HepG2 (cell line): ENCODE measurements around the gene MPZL3. TPM values are rescaled to one million over a fixed set of nuclear protein-coding genes. Genes with fewer than 3 reads are reported as not detected.

Source experiments
- ATAC-seq: fragments of 200-7000 bp; cut with Tn5 transposase; 3 replicates; pipeline ENCODE4 v1.9.1; 2020; ENCODE audit warnings: mild to moderate bottlenecking, moderate library complexity
- BruUV-seq: library from RNA; stranded (reverse); fragments of 400-500 nt; replicated peaks from 2 replicates; lab custom pipeline; 2021; lab: Mats Ljungman, UMichigan
- CTCF ChIA-PET: fragments of 300-600 bp; formaldehyde crosslinking; extraction: SDS; loops from one replicate; lab custom pipeline; 2021; ENCODE audit warnings: low total read pairs, inconsistent platforms, low intra/inter-chr PET ratio; lab: Yijun Ruan, JAX
- POLR2A ChIA-PET: fragments of 350-600 bp; sonication (Branson Sonifier 250); formaldehyde crosslinking; loops from one replicate; lab custom pipeline; 2020; ENCODE audit warnings: antibody characterized with exemption, inconsistent platforms; lab: Yijun Ruan, JAX
- DNase-seq: peaks from one replicate; pipeline ENCODE4 v3.0.0-alpha.2; 2015; ENCODE audit warnings: low spot score
- FAIRE-seq: peaks from 3 replicates; lab custom pipeline; 2011; peaks lifted over from hg19 to GRCh38; lab: Jason Lieb, UNC
- H2AFZ ChIP-seq: one replicate; pipeline ENCODE4 v1.6.1; 2011; ENCODE audit warnings: low read length, inconsistent platforms
- H3K27ac ChIP-seq: fragments of 300-600 bp; 3 replicates; pipeline ENCODE4 v1.8.0; 2011; ENCODE audit warnings: mixed run types, mild to moderate bottlenecking, mixed read lengths, low read length, inconsistent platforms; ENCODE audit not compliant: insufficient read depth; ENCODE audit errors: extremely low read length
- H3K27me3 ChIP-seq, 2 experiments: fragments of 200-600 bp in 1 of 2; 2 replicates in 1 of 2; 3 replicates in 1 of 2; pipeline versions ENCODE4 v1.6.0 to v1.8.0; 2011; ENCODE audit warnings: low read length in 2 of 2, mild to moderate bottlenecking in 2 of 2, moderate library complexity in 2 of 2, inconsistent platforms in 1 of 2; ENCODE audit not compliant: insufficient read depth in 2 of 2, control insufficient read depth in 1 of 2
- H3K36me3 ChIP-seq, 2 experiments: fragments of 200-600 bp in 1 of 2; replicated peaks in 1 of 2; 2 replicates in 1 of 2; 3 replicates in 1 of 2; pipeline versions ENCODE4 v1.5.1 to v1.8.0; 2011; ENCODE audit warnings: low read length in 2 of 2, inconsistent platforms in 1 of 2; ENCODE audit not compliant: insufficient read depth in 2 of 2, control insufficient read depth in 1 of 2
- H3K4me1 ChIP-seq: 2 replicates; pipeline ENCODE4 v1.5.1; 2012; ENCODE audit warnings: low read length, inconsistent platforms; ENCODE audit not compliant: insufficient read depth
- H3K4me2 ChIP-seq: 2 replicates; pipeline ENCODE4 v1.6.0; 2011; ENCODE audit warnings: low read depth, low read length, inconsistent platforms
- H3K4me3 ChIP-seq, 3 experiments: fragments of 200-600 bp in 1 of 3; sonication (generic), shearing (Covaris generic) in 1 of 3; replicated peaks in 1 of 3; 2 replicates each; pipeline ENCODE4 v1.5.1; 2011 to 2016; ENCODE audit warnings: low read length in 3 of 3, inconsistent platforms in 2 of 3, low read depth in 2 of 3, mild to moderate bottlenecking in 2 of 3, control low read depth in 1 of 3, mixed read lengths in 1 of 3; ENCODE audit not compliant: insufficient read depth in 1 of 3
- H3K79me2 ChIP-seq: one replicate; pipeline ENCODE4 v1.6.1; 2011; ENCODE audit warnings: low read length, inconsistent platforms; ENCODE audit not compliant: insufficient read depth
- H3K9ac ChIP-seq: 2 replicates; pipeline ENCODE4 v1.6.0; 2011; ENCODE audit warnings: mild to moderate bottlenecking, low read depth, low read length, inconsistent platforms; ENCODE audit not compliant: insufficient read depth
- H3K9me3 ChIP-seq: 2 replicates; pipeline ENCODE4 v1.5.1; 2012; ENCODE audit warnings: mild to moderate bottlenecking, low read length
- H4K20me1 ChIP-seq: 2 replicates; pipeline ENCODE4 v1.6.0; 2011; ENCODE audit warnings: inconsistent platforms, mild to moderate bottlenecking, low read length, moderate library complexity; ENCODE audit not compliant: insufficient read depth
- DBP ChIP-seq: sonication (generic); formaldehyde crosslinking; IDR thresholded peaks from 2 replicates; pipeline ENCODE4 v1.4.0; 2020; ENCODE audit warnings: missing genetic modification reagents; ENCODE audit errors: not compliant biosample characterization
- KDM3A ChIP-seq: IDR thresholded peaks from 2 replicates; pipeline ENCODE4 v1.6.1; 2018; ENCODE audit warnings: low read depth, missing compliant biosample characterization
- STAT6 ChIP-seq: sonication (generic); formaldehyde crosslinking; IDR thresholded peaks from 2 replicates; pipeline ENCODE4 v1.4.0; 2020; ENCODE audit warnings: missing genetic modification reagents, mild to moderate bottlenecking, borderline replicate concordance
- TOPORS ChIP-seq: sonication (generic); formaldehyde crosslinking; IDR thresholded peaks from 2 replicates; pipeline ENCODE4 v1.8.0; 2023; ENCODE audit warnings: mild to moderate bottlenecking, missing genetic modification reagents
- ZNF350 ChIP-seq: sonication (generic); formaldehyde crosslinking; IDR thresholded peaks from 2 replicates; pipeline ENCODE4 v1.4.0; 2020; ENCODE audit warnings: mild to moderate bottlenecking, low read depth, missing genetic modification reagents, borderline replicate concordance
- ZNF44 ChIP-seq: sonication (generic); formaldehyde crosslinking; IDR thresholded peaks from 2 replicates; pipeline ENCODE4 v1.5.1; 2020; ENCODE audit warnings: mild to moderate bottlenecking, missing genetic modification reagents
- in situ Hi-C: cut with HindIII; loops from 2 replicates; pipeline ENCODE4 v1.10.0; 2017; ENCODE audit warnings: low pct_unique_long_range_greater_than_20kb; ENCODE audit not compliant: extremely low pct_ligation_motif_present
- intact Hi-C: fragments of 100-400 bp; cut with micrococcal nuclease; formaldehyde crosslinking; loops from one replicate; pipeline ENCODE4 v1.10.0; 2022; ENCODE audit not compliant: unreplicated experiment
- polyA plus RNA-seq, 8 experiments: library from polyadenylated mRNA; depleted of rRNA in 3 of 8; stranded (reverse) in 7 of 8; unstranded in 1 of 8; fragments of >200 nt; fragmentation: Illumina TruSeq in 4 of 8; extraction: Trizol in 4 of 8; gene quantifications; 2 replicates each; pipeline versions ENCODE4 v1.2.1 to v1.2.3, GENCODE V29; 2011 to 2016; ENCODE audit warnings: low read depth in 4 of 8, missing spikeins in 1 of 8, mixed read lengths in 1 of 8; ENCODE audit not compliant: insufficient read depth in 1 of 8
- total RNA-seq, 5 experiments: library from RNA; depleted of rRNA; stranded (reverse); fragments of >200 nt; fragmentation: Illumina TruSeq; extraction: Trizol; gene quantifications; 2 replicates each; pipeline ENCODE4 v1.2.3, GENCODE V29; 2016; ENCODE audit warnings: low read depth in 1 of 5
- TF ChIP-seq, protein P1 (sequence below): sonication (generic); formaldehyde crosslinking; IDR thresholded peaks from 2 replicates; pipeline ENCODE4 v1.5.0; 2020; ENCODE audit warnings: missing genetic modification reagents

MPZL3 gene
- total and polyA plus RNA-seq, 2 of the 13 experiments (the other 11 are each of a cell fraction or from before 2014, with no cell fraction given): 5.3 to 9.3 TPM

DNA sequence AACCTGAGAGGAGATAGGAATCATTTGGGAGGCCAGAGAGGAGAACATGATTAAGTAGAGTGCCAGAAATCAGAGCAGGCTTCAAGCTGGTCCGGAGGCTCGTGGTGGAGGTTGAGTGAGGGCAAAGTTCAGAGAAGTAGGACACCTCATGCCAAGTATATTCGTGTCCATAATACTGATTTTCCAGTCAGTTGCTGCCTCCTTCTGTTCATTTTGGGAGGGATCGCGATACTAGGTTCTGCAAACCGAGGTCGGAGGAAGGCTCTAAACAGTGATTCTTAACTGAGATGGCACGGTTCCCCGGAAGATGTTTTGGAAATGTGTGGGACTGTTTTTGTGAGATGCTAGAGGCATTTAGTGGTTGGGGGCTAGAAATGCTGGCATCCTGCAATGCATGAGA is 38.8 kb upstream of the MPZL3 start (continued):
- TF ChIP-seq TOPORS (CRISPR knock-in tag) (no peak), ZNF350 (CRISPR knock-in tag) (no peak)

- TF ChIP-seq STAT6 (CRISPR knock-in tag): no peak
- no peak for TF ChIP-seq DBP
- TF ChIP-seq ZNF44: no peak
- TF ChIP-seq, protein P1, sequence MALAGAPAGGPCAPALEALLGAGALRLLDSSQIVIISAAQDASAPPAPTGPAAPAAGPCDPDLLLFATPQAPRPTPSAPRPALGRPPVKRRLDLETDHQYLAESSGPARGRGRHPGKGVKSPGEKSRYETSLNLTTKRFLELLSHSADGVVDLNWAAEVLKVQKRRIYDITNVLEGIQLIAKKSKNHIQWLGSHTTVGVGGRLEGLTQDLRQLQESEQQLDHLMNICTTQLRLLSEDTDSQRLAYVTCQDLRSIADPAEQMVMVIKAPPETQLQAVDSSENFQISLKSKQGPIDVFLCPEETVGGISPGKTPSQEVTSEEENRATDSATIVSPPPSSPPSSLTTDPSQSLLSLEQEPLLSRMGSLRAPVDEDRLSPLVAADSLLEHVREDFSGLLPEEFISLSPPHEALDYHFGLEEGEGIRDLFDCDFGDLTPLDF: no peak
- no peak for TF ChIP-seq KDM3A (CRISPR knock-in tag)
- POLR2A ChIA-PET: no interaction called here
- H3K36me3 ChIP-seq: no peaks in the 10 kb centered on the region
- H4K20me1 ChIP-seq: no peaks in the 10 kb centered on the region
- ATAC-seq: no peak
- in situ Hi-C loops: no loop called here
- no TSS peak for BruUV-seq
- no peaks in the 10 kb centered on the region for H3K9me3 ChIP-seq
- no peaks in the 10 kb centered on the region for H3K79me2 ChIP-seq
- no peak for FAIRE-seq
- H3K4me1 ChIP-seq: peaks cover 12% of the 10 kb centered on the region
- H3K4me3 ChIP-seq: no peak overlapping the region
- H3K9ac ChIP-seq: no peak overlapping the region
- H3K4me2 ChIP-seq: no peak overlapping the region
- intact Hi-C loops: no loop called here
- CTCF ChIA-PET: interaction anchor here (3.6 kb wide), 1 partner anchor 91 kb away, joined by 34 read pairs; no protein-coding TSS in a partner anchor
- no peaks in the 10 kb centered on the region for H3K27me3 ChIP-seq
- DNase-seq: no peak
- H2AFZ ChIP-seq: no peak overlapping the region
- no peak overlapping the region for H3K27ac ChIP-seq
These were observed 37.2 kb upstream of the MPZL3 start for GRCh38 chr11:118289401-118289800.
